ENCODE results near the gene RPS6KA2. TPM values are rescaled to one million over a fixed set of nuclear protein-coding genes. Genes with fewer than 3 reads are reported as not detected.

The RPS6KA2 gene
- total and polyA plus RNA-seq, 2 donors (not counting 3 experiments of a cell fraction or from before 2014, with no cell fraction given): 54.5 to 75.8 TPM

GRCh38 chr6:166595949-166596348 lies 31.1 kb downstream of the RPS6KA2 start:
- H3K79me2 ChIP-seq (ENCODE audit: control insufficient read depth, insufficient read depth, low read length): peaks cover 14% of the 10 kb centered on the region
- no peak overlapping the region for H3K9ac ChIP-seq (replicated peaks; ENCODE audit: extremely low read depth, insufficient read depth, low read length)
- H3K27ac ChIP-seq (ENCODE audit: insufficient read depth, low read depth, low read length): no peak overlapping the region
- no peaks in the 10 kb centered on the region for H3K36me3 ChIP-seq (ENCODE audit: control insufficient read depth in 2 of 2, extremely low read depth in 1 of 2, insufficient read depth in 2 of 2, low read length in 2 of 2)
- ChIA-PET POLR2A (no interaction called here), CTCF (no interaction called here)
- H3K9me3 ChIP-seq (replicated peaks; ENCODE audit: control insufficient read depth, insufficient read depth, low read length): no peaks in the 10 kb centered on the region
- no peaks in the 10 kb centered on the region for H3K9me1 ChIP-seq (replicated peaks; ENCODE audit: control insufficient read depth, extremely low read depth, insufficient read depth, low read length)
- dilution Hi-C loops (cut with MboI; ENCODE audit: extremely low pct_ligation_motif_present, low sequenced_read_pairs) (no loop called here), intact Hi-C loops (cut with micrococcal nuclease) (no loop called here)
- no peak overlapping the region for H2AFZ ChIP-seq (ENCODE audit: low read depth, low read length)
- no peaks in the 10 kb centered on the region for H4K20me1 ChIP-seq (replicated peaks; ENCODE audit: control insufficient read depth, extremely low read depth, insufficient read depth, low read length)
- no peak overlapping the region for H3K4me2 ChIP-seq (ENCODE audit: insufficient read depth, low read length)
- FAIRE-seq (no peak), DNase-seq (ENCODE audit: low read depth, low spot score) (no peak)
- no TSS peak for BruUV-seq (replicated peaks)
- no peak for TF ChIP-seq FOS (IDR thresholded peaks at IDR 0.05; ENCODE audit: borderline replicate concordance, insufficient read depth, low read length)
- TF ChIP-seq EZH2 (IDR thresholded peaks at IDR 0.05; ENCODE audit: borderline replicate concordance, low read depth, low read length, severe bottlenecking): no peak
- no peak for TF ChIP-seq POLR2A (IDR thresholded peaks at IDR 0.05; ENCODE audit: low read depth, low read length)
- no peak for TF ChIP-seq MYC (IDR thresholded peaks at IDR 0.05; ENCODE audit: low read depth, low read length)
- no peak for TF ChIP-seq JUN (IDR thresholded peaks at IDR 0.05; ENCODE audit: borderline replicate concordance, insufficient read depth, insufficient read length, low read depth)
- no peak for TF ChIP-seq MAX (IDR thresholded peaks at IDR 0.05; ENCODE audit: insufficient read depth, insufficient read length)
- TF ChIP-seq GATA2 (IDR thresholded peaks at IDR 0.05; ENCODE audit: insufficient read depth, insufficient read length, low read depth, low read length): no peak
- TF ChIP-seq CTCF (IDR thresholded peaks at IDR 0.05; ENCODE audit: extremely low read depth in 1 of 2, insufficient read depth in 1 of 2, low read depth in 1 of 2, low read length in 2 of 2): no peak
- TF ChIP-seq POLR2AphosphoS5 (IDR thresholded peaks at IDR 0.05; ENCODE audit: insufficient read depth, low read depth, low read length): no peak
- H3K4me1 ChIP-seq (ENCODE audit: control insufficient read depth, extremely low read depth, insufficient read depth, low read length): peaks cover 39% of the 10 kb centered on the region
- H3K4me3 ChIP-seq (replicated peaks in 1 of 3; ENCODE audit: insufficient read depth in 1 of 3, low read depth in 1 of 3, low read length in 3 of 3): no peak overlapping the region
- no peaks in the 10 kb centered on the region for H3K27me3 ChIP-seq (ENCODE audit: control insufficient read depth in 2 of 2, insufficient read depth in 2 of 2, low read length in 2 of 2)

Measured in endothelial cell of umbilical vein (primary cell).